ENCODE measurements around the gene DNMT3L.
"Not testable (repeated sequence)": the region's sequence is repeated elsewhere in the genome, so short reads cannot be mapped to it uniquely, and the experiment has no call there.

DNMT3L gene

GRCh38 chr21:44303490-44303981 lies 41.8 kb upstream of the DNMT3L start:
- TF ChIP-seq CTCF (IDR thresholded peaks at IDR 0.05; ENCODE audit: control insufficient read depth, insufficient read depth, low read depth, low read length, missing control alignments) = no peak
- no peak for DNase-seq (ENCODE audit: low read depth)
- no peak overlapping the region for H3K4me3 ChIP-seq (ENCODE audit: control insufficient read depth, low read depth, low read length)

GRCh38 chr21:44302573-44303401 lies 41.1 kb upstream of the DNMT3L start:
- H3K4me3 ChIP-seq (ENCODE audit: control insufficient read depth, low read depth, low read length); DNase-seq (ENCODE audit: low read depth): not testable (repeated sequence)

- H3K4me3 ChIP-seq (ENCODE audit: control insufficient read depth, low read depth, low read length) = no peak overlapping the region
- DNase-seq (ENCODE audit: low read depth) = no peak
- TF ChIP-seq CTCF (IDR thresholded peaks at IDR 0.05; ENCODE audit: control insufficient read depth, insufficient read depth, low read depth, low read length, missing control alignments) = no peak
Observed at GRCh38 chr21:44301961-44302406, 40.3 kb upstream of the DNMT3L start.

GRCh38 chr21:44301141-44301540 lies 39.4 kb upstream of the DNMT3L start:
- no peak for TF ChIP-seq CTCF (IDR thresholded peaks at IDR 0.05; ENCODE audit: control insufficient read depth, insufficient read depth, low read depth, low read length, missing control alignments)
- no peak for DNase-seq (ENCODE audit: low read depth)
- H3K4me3 ChIP-seq (ENCODE audit: control insufficient read depth, low read depth, low read length) = peak overlapping the region; percentile 77

GRCh38 chr21:44300262-44300959 lies 38.7 kb upstream of the DNMT3L start:
- TF ChIP-seq CTCF (IDR thresholded peaks at IDR 0.05; ENCODE audit: control insufficient read depth, insufficient read depth, low read depth, low read length, missing control alignments) = no peak
- H3K4me3 ChIP-seq (ENCODE audit: control insufficient read depth, low read depth, low read length) = peak overlapping the region; percentile 77
- no peak for DNase-seq (ENCODE audit: low read depth)

GRCh38 chr21:44299458-44300261 lies 38.0 kb upstream of the DNMT3L start, which contains the start of gene PFKL:
Gene PFKL (plus strand): TSS chr21:44300053. CDS start chr21:44300106, 53 bp downstream.
- no peak for TF ChIP-seq CTCF (IDR thresholded peaks at IDR 0.05; ENCODE audit: control insufficient read depth, insufficient read depth, low read depth, low read length, missing control alignments)
- DNase-seq (ENCODE audit: low read depth) = no peak
- H3K4me3 ChIP-seq (ENCODE audit: control insufficient read depth, low read depth, low read length) = peak within 1 kb of the TSS; percentile 77

Data from AG09309 (cell line).